HG03521 (cell line): Measurements from ENCODE around the gene ARL2BP.

Experiments used
- ATAC-seq: cut with Tn5 transposase; IDR thresholded peaks from one replicate; pipeline ENCODE4 v1.9.1; 2021; ENCODE audit warnings: mild to moderate bottlenecking, moderate library complexity; ENCODE audit not compliant: unreplicated experiment

Gene ARL2BP

GRCh38 chr16:57282510-57283213 is 37.6 kb downstream of the ARL2BP start:
- ATAC-seq = no peak

GRCh38 chr16:57283214-57283958 is 38.3 kb downstream of the ARL2BP start:
- ATAC-seq = no peak

- ATAC-seq = no peak
These were observed 38.8 kb downstream of the ARL2BP start for GRCh38 chr16:57283959-57284208.

GRCh38 chr16:57284209-57284951 is 39.3 kb downstream of the ARL2BP start, which contains the start of gene PLLP:
TSS of gene PLLP (minus strand) at chr16:57284672. CDS start at chr16:57284540, 132 bp downstream.
- ATAC-seq = no peak

DNA sequence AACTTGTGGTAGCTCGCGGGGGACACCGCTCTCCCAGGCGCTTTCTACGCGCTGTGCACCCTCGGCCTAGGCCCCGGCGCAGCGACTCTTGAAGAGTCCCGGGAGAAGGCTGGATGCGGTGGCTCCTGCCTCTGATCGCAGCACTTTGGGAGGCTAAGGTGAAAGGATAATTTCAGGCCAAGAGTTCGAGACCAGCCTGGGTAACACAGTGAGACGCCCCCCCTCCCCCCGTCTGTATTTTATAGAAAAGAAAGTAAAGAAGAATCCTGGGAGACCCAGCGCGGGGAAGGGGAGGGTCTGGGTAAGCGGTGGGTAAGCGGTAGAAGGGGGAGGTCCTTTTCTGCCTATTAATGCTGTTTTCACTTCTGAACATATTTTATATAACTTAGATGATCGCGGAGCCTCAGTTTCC is 39.9 kb downstream of the ARL2BP start:
- no peak for ATAC-seq

DNA sequence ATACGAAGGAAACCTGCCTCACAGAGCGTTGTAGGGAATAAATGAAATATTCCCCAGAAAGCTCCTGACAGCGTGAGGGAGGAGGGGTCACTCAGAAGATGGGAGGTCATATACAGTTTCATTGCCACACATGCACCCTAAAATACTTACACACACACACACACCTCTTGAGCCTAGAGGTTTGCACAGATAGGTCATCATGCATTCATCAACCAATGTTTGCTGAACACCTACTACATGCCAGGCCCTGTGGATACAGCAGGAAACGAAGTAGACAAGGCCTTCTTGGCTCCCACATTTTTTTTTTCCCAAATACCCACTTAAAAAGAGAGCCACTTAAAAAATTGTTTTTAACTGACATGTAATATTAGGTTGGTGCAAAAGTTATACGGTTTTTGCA is 40.3 kb downstream of the ARL2BP start:
- ATAC-seq = no peak

DNA sequence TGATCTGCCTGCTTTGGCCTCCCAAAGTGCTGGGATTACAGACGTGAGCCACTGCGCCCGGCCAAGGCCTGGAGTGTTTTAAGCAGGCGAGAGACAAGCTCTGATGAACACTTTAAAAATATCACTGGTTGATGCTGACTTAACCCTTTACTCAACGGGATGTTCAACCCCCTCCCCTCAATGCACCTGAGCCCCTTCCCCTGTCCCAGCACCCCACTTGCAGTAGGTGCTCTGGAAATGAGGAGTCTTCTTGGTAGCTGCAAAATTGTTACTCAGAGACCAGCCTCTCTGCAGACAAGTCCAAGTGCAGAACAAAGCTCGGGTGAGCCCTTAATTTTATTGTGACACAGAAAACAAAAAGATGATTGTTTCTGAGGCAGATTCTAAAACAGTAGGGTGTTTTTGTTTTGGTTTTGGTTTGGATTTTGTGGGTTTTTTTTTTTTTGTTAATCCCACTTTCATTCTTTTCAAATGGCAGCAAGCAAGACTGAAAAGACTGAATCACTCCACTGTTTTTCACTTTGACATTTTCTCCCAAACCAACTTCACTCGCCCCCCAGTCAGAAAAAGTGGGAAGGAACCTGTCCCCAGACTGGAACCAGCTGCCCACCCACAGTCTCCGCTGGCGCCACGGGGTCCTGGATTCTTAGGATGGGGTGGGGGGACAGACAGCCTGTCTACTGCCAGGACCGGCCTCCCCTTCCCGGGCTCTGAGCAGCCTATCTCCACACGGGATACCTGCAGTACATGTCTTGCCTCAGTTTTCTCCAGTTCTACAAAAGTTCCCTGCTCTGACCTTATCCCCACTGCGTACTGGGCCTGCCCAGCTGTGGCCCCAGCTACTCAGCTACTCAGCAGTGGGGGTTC is 44.6 kb downstream of the ARL2BP start:
- ATAC-seq = no peak

- no peak for ATAC-seq
These were observed 52.8 kb downstream of the ARL2BP start for GRCh38 chr16:57297856-57298255.

GRCh38 chr16:57299009-57299718 is 54.1 kb downstream of the ARL2BP start:
- peak; percentile 10 for ATAC-seq

DNA sequence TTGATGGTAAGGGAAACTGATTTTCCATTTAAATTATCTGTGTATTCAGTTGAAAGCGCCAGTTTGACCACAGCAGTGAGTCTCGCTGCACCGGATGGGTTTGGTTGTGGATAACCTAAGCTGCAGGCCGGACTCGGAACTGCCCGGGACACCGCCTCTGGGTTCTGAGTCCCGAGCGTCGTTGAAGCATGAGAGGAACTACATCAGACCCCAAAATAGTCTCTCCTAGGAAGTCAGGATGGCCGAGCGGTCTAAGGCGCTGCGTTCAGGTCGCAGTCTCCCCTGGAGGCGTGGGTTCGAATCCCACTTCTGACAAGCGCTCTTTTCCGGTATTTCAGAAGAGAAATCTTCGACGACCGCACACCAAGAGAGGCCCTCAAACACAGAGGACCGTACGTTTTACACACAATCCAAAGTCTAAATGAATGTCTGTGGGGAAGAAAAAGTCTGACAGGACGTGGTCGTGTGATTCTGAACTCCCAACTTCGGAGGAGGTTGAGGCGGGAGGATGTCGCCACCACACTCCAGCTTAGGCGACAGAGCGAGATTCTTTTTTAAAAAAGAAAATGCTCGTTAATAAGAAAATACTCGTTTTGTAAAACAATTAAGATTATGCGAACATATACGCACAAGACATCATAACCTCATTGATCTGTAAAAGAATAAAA is 54.8 kb downstream of the ARL2BP start:
- ATAC-seq = peak; percentile 39

DNA sequence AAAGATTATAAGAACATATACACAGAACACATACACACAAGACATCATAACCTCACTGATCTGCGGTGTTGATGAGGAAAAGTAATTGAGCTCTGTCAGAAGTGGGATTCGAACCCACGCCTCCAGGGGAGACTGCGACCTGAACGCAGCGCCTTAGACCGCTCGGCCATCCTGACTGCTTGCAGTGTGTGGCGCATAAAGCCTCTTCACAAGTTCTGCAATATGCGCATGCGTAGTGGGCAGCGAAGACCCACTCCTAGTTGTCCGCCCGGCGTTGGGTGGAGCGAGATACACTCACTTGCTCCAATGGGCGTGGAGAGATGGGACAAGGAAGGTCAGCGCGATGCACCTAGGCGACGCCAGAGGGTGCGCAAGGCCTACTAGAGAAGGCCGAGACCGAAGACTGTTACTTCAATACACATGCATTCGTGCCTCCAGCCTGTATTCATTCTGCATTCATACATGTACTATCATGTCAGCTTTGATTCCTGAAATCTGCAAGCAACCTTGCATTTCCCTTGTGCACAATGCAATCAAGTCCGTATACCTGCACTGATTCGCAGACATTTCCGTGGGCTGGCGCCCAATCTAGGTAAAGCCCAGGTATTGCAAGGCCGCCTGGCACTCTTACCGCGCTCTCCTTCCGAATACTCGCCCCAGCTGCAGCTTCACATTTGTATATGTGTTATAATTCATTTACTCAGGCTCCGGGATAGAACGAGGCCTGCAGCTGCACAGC is 55.5 kb downstream of the ARL2BP start:
- ATAC-seq = peak; percentile 91

DNA sequence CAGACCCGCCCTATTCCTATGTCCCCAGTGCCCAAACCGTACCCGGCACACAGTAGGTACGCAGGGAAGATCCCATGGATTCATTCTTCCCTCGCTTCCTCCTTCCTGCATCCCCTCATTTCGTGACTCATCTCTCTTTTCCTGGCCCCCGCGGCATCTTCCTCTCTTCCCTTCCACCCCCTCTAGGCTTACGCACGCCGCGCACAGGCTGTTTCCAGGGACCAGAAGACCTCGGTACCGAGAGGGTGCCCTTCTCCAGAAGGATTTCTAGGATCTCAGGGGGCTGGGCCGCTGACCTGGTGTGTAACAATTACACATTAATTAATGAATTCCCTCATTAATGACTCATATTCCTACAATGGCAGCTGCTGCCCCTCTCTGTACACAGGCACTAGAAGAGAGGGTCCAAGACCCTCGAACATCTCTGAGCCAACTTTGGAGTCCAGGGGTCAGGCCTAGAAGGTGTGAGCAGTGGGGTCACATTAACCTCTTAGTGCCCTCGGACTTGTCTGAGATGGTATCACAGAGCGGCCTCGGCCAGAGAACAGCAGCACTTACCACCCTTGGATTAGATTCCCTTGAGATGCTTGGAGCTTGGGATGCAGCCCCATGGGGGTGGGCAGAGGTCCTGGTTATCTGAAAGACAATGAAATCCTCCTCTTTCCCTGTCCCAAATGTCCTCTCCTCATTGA is 56.2 kb downstream of the ARL2BP start:
- no peak for ATAC-seq
